GM19328 (cell line): Measurements from ENCODE around the gene TSPY1.
"Not testable (repeated sequence)": the region's sequence is repeated elsewhere in the genome, so short reads cannot be mapped to it uniquely, and the experiment has no call there.

Source experiments
- ATAC-seq: cut with Tn5 transposase; IDR thresholded peaks from one replicate; pipeline ENCODE4 v1.9.1; 2021; ENCODE audit warnings: mild to moderate bottlenecking, moderate library complexity; ENCODE audit not compliant: unreplicated experiment

The TSPY1 gene, protein sequence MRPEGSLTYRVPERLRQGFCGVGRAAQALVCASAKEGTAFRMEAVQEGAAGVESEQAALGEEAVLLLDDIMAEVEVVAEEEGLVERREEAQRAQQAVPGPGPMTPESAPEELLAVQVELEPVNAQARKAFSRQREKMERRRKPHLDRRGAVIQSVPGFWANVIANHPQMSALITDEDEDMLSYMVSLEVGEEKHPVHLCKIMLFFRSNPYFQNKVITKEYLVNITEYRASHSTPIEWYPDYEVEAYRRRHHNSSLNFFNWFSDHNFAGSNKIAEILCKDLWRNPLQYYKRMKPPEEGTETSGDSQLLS

DNA sequence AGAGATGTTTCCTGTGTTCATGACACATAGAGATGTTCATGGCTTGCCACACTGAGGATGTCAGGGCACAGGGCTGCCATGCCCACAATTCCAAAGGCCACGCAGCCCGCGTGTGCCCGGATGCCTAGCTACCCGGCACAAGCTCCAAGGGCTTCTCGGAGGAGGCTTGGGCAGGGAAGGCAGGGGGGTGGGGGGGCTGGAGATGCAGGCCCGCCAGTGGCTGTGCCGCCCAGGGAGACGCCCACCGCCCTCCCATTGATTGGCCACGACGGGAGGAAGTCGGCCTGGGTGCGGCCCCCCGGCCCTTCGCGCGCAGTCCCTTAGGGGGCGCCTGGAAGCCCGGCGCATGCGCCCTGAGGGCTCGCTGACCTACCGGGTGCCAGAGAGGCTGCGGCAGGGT is at the start of gene TSPY1:
Gene TSPY1, plus strand, starts transcription at position 301 of the 400 bp plus-strand sequence. Its CDS starts 46 bp downstream, at position 347.
- not testable (repeated sequence) for ATAC-seq

DNA sequence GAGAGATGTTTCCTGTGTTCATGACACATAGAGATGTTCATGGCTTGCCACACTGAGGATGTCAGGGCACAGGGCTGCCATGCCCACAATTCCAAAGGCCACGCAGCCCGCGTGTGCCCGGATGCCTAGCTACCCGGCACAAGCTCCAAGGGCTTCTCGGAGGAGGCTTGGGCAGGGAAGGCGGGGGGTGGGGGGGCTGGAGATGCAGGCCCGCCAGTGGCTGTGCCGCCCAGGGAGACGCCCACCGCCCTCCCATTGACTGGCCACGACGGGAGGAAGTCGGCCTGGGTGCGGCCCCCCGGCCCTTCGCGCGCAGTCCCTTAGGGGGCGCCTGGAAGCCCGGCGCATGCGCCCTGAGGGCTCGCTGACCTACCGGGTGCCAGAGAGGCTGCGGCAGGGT is 20.2 kb downstream of the TSPY1 start, which contains the start of gene TSPY9:
Gene TSPY9, plus strand, starts transcription at position 301 of the 400 bp plus-strand sequence. Its CDS starts 46 bp downstream, at position 347.
- ATAC-seq, result not testable (repeated sequence)

DNA sequence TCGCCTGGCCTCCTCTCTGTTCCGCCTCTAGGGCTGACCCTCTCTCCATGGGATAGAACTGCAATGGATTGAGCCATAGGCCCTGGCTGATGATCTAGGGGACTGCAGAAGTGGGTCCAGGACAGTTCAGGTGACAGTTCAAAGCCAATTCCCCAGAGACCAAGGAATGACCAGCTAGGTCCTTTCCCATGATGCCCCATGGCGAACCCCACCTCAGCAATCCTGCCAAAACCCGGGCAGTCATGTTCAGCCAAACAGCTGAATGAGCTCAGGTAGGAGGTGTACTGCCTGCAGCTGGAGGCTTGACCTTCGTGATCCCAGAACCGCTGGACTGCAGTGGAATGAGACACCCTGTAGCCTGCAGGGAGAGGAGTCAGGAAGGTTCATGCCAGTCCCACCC is 37.6 kb downstream of the TSPY1 start:
- not testable (repeated sequence) for ATAC-seq

DNA sequence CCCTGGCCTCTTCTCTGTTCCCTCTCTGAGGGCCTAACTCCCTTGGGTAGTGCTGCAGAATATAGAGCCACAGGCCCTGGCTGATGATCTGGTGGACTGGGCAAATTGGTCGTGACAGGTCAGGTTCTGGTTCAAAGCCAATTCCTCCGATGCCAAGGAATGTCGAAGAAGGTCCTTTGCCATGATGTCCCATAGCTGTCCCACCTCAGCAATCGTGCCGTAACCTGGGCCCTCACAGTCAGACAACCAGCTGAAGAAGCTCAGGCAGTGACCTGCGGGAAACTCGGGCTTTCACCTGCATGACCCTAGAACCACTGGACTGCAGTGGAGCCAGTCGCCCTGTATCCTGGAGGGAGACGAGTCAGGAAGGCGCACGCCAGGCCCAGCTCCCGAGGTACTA is 49.5 kb downstream of the TSPY1 start:
- ATAC-seq, result not testable (repeated sequence)
